Effector CD8-positive, alpha-beta T cell (primary cell): ENCODE data around the gene OSTC.

Source experiments
- DNase-seq: peaks from one replicate; lab custom pipeline; 2025; lab: John Stamatoyannopoulos, UW

Gene OSTC

DNA sequence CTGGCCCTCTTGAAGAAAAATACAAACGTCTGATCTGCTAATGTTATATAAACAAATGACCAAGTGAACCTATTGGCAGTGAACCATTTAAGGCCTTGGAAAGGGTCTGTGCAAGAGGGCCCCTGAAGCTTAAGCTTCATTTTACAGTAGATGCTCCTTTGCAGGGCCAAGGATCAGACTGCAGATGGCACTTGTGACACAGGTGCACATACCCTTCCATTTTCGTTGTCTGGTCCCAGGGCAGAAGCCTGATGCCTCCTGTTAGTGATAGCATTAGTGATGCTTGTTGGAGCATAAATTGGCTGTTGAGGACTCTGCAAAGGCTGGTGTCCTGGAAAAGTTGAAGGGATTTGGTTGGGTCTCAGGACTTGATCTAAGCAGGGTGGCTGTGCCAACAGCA is 65.9 kb downstream of the OSTC start:
- DNase-seq, result no peak

DNA sequence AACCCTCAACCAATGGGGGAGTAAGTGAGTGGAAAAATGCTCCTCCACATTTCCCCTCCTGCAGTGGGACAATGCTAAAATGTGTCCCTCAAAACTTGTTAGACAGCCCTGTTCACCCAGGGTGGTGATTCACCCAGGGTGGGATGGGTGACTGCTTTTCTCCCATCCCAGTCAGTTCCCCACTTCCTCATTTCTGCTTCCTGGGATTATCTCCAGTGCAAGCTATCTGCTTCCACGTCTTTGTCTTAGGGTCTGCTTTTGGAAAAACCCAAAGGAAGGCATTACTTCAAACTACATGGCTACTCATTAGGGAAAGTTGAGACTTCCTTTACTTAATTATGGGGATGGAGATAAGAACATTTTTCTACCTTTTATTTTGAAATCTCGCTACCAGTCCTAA is 67.0 kb downstream of the OSTC start:
- DNase-seq, result no peak
